Ovary (tissue), 9 donors: ENCODE data around the gene COQ8B. TPM values are rescaled to one million over a fixed set of nuclear protein-coding genes. Genes with fewer than 3 reads are reported as not detected.

Experiments used
- DNase-seq, 5 donors: peaks; one replicate each; pipeline ENCODE4 v3.0.0-alpha.2; 2019 to 2020
- H3K27ac ChIP-seq, 2 donors: fragments of 200-600 bp; one replicate each; pipeline versions ENCODE4 v1.5.1 to v1.8.0; 2019 to 2022
- H3K27me3 ChIP-seq: fragments of 200-600 bp; one replicate; pipeline ENCODE4 v1.8.0; 2022
- H3K36me3 ChIP-seq: fragments of 200-600 bp; sonication (generic); one replicate; pipeline ENCODE4 v1.5.1; 2019
- H3K4me1 ChIP-seq: one replicate; pipeline ENCODE4 v1.8.1; 2013; ENCODE audit warnings: mild to moderate bottlenecking, moderate library complexity; ENCODE audit not compliant: insufficient read depth
- H3K4me3 ChIP-seq: fragments of 200-600 bp; sonication (generic); one replicate; pipeline ENCODE4 v1.5.1; 2017
- H3K9me3 ChIP-seq, 2 donors: fragments of 200-600 bp in 1 of 2; sonication (generic) in 1 of 2; one replicate each; pipeline versions ENCODE4 v1.5.1 to v1.8.1; 2013 to 2019; ENCODE audit warnings: mild to moderate bottlenecking in 1 of 2, moderate library complexity in 1 of 2
- EP300 ChIP-seq: sonication (generic); formaldehyde crosslinking; IDR thresholded peaks from one replicate; pipeline ENCODE4 v1.6.1; 2017; ENCODE audit warnings: antibody characterized with exemption
- POLR2A ChIP-seq: fragments of 450-650 bp; IDR thresholded peaks from one replicate; pipeline ENCODE4 v1.6.1; 2017; ENCODE audit warnings: antibody characterized with exemption, mild to moderate bottlenecking, moderate library complexity
- WGBS, 3 donors: extraction: QIAGEN DNeasy Blood & Tissue Kit in 1 of 3; methylation state at CpG; one replicate each; pipeline versions ENCODE4 v1.1.5 to v1.1.7; 2013 to 2017; 5-methylcytosine and 5-hydroxymethylcytosine counted together
- intact Hi-C, 4 donors: fragments of 100-400 bp; cut with DNase I; formaldehyde crosslinking; loops; one replicate each; pipeline versions ENCODE4 v1.11.0 to v1.15.1; 2022 to 2023
- polyA plus RNA-seq, 2 donors: library from polyadenylated mRNA; stranded (reverse); fragments of 200-250 nt in 1 of 2; fragments of 350-450 nt in 1 of 2; fragmentation: Illumina TruSeq in 1 of 2; extraction: RNeasy Lipid Tissue Mini Kit (QIAGEN cat#74804) in 1 of 2; gene quantifications; one replicate each; pipeline ENCODE4 v1.2.3, GENCODE V29; 2013 to 2014
- total RNA-seq, 7 donors: library from RNA; depleted of rRNA in 2 of 7; stranded (reverse); fragments of >200 nt in 2 of 7; fragmentation: NEBNext Ultra II Directional in 3 of 7; extraction: Animal tissue kit (Norgen Biotek cat#: 25700) in 3 of 7; gene quantifications; one replicate each; pipeline versions ENCODE4 v1.1.0 to v1.2.4, GENCODE V29; 2016 to 2023
- TF ChIP-seq, protein P1 (sequence below), 3 donors: fragments of 450-650 bp in 2 of 3; fragments of 200-600 bp in 1 of 3; IDR thresholded peaks; one replicate each; pipeline versions ENCODE4 v1.5.1 to v1.8.0; 2016 to 2022; ENCODE audit warnings: antibody characterized with exemption in 3 of 3, mild to moderate bottlenecking in 1 of 3
- donor health status: DM: no; HTN: no; CAD: no; lungs with moderate emphysema.
- donor health status: DM: no; HTN: no; CAD: no.
- donor health status: Bipolar disorder and iron deficiency.
- donor health status: DM: yes; HTN: yes; CAD: no.
- donor health status: DM: no; HTN: no; CAD: no.
- donor health status: DM: yes; HTN: yes; CAD: no.

Gene COQ8B
- total and polyA plus RNA-seq, 9 donors, result 8.3 to 51.2 (median 41.5) TPM

DNA sequence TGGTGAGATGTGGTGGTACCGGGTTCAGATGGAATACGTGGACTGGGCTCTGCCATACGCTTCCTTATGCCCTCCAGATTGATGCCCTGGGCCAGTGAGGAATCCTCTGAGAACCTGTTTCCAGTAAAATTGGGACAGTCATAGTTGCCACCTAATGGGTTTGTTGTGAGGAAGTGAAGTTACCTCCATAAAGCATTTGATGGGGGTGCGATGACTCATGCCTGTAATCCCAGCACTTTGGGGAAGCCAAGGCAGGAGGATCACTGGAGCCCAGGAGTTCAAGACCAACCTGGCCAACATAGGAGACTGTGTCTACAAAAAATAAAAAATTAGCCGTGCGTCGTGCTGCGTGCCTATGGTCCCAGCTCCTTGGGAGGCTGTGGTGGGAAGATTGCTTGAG lies 39.1 kb upstream of the COQ8B start:
- DNase-seq, result no peak
- Histone ChIP-seq H3K4me3 (no peak overlapping the region), H3K36me3 (no peaks in the 10 kb centered on the region), H3K27me3 (no peaks in the 10 kb centered on the region), H3K4me1 (peaks cover 13% of the 10 kb centered on the region), H3K27ac (no peak overlapping the region), H3K9me3 (no peaks in the 10 kb centered on the region)
- intact Hi-C loops, result no loop called here
- no peak for TF ChIP-seq EP300
- TF ChIP-seq, protein P1, sequence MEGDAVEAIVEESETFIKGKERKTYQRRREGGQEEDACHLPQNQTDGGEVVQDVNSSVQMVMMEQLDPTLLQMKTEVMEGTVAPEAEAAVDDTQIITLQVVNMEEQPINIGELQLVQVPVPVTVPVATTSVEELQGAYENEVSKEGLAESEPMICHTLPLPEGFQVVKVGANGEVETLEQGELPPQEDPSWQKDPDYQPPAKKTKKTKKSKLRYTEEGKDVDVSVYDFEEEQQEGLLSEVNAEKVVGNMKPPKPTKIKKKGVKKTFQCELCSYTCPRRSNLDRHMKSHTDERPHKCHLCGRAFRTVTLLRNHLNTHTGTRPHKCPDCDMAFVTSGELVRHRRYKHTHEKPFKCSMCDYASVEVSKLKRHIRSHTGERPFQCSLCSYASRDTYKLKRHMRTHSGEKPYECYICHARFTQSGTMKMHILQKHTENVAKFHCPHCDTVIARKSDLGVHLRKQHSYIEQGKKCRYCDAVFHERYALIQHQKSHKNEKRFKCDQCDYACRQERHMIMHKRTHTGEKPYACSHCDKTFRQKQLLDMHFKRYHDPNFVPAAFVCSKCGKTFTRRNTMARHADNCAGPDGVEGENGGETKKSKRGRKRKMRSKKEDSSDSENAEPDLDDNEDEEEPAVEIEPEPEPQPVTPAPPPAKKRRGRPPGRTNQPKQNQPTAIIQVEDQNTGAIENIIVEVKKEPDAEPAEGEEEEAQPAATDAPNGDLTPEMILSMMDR (IDR thresholded peaks at IDR 0.05), result no peak
- TF ChIP-seq POLR2A, result no peak
- 92 to 95% (median 93%) methylated on average over 8 of the region's 8 CpGs for WGBS, 3 donors

DNA sequence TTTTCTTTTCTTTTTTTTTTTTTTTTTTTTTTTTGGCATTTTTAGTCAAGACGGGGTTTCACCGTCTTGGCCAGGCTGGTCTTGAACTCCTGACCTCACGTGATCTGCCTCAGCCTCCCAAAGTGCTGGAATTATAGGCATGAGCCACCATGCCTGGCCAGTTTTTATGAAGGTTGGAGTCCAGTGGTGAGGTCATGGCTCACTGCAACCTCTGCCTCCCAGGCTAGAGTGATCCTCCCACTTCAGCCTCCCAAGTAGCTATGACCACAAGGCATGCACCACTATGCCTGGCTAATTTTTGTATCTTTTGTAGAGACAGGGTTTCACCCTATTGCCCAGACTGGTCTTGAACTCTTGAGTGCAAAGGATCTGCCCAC lies 38.5 kb upstream of the COQ8B start:
- Histone ChIP-seq H3K4me3 (no peak overlapping the region), H3K27ac (no peak overlapping the region), H3K36me3 (no peaks in the 10 kb centered on the region), H3K27me3 (no peaks in the 10 kb centered on the region), H3K9me3 (no peaks in the 10 kb centered on the region), H3K4me1 (peaks cover 13% of the 10 kb centered on the region)
- TF ChIP-seq EP300 (no peak), POLR2A (no peak)
- TF ChIP-seq, protein P1 (IDR thresholded peaks at IDR 0.05), result no peak
- intact Hi-C loops, result no loop called here
- no peak for DNase-seq
- 67 to 84% (median 74%) methylated on average over 3 of the region's 3 CpGs for WGBS, 3 donors

DNA sequence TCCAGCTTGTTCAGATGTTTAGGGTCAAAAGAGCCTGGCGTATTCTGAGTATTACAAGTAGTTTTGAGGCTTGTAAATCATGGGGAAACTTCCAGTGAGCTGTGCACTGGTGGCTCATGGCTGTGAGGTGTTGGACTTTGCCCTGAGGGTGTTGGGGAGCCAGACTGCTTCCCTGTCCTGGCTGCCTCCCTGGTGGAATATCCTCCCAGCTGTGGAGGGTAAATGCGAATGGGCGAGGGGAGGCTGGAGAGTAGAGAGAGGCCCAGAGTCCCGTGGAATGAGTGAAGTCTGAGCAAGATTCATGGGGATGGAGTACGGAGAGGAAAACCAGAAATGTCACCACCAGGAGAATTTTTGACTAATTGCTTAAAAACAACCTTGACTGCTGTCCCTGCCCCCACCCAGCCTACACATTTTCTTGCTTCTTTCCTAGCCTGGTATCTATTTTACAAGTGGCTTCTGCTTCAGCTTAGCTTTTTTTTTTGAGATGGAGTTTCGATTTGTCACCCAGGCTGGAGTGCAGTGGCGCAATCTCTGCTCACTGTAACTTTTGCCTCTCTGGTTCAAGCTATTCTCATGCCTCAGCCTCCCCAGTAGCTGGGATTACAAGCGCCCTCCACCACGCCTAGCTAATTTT lies 38.0 kb upstream of the COQ8B start:
- Histone ChIP-seq H3K9me3 (no peaks in the 10 kb centered on the region), H3K4me3 (no peak overlapping the region), H3K27me3 (no peaks in the 10 kb centered on the region), H3K27ac (no peak overlapping the region), H3K4me1 (peaks cover 15% of the 10 kb centered on the region), H3K36me3 (no peaks in the 10 kb centered on the region)
- WGBS, 3 donors, result 72 to 77% (median 73%) methylated on average over 9 of the region's 9 CpGs
- no peak for DNase-seq
- intact Hi-C loops, result loop anchor here in 1 of 4 donors (5.0 kb wide), 1 partner anchor 48 kb away; no protein-coding TSS in a partner anchor
- TF ChIP-seq, protein P1 (IDR thresholded peaks at IDR 0.05), result no peak
- TF ChIP-seq EP300 (no peak), POLR2A (no peak)

DNA sequence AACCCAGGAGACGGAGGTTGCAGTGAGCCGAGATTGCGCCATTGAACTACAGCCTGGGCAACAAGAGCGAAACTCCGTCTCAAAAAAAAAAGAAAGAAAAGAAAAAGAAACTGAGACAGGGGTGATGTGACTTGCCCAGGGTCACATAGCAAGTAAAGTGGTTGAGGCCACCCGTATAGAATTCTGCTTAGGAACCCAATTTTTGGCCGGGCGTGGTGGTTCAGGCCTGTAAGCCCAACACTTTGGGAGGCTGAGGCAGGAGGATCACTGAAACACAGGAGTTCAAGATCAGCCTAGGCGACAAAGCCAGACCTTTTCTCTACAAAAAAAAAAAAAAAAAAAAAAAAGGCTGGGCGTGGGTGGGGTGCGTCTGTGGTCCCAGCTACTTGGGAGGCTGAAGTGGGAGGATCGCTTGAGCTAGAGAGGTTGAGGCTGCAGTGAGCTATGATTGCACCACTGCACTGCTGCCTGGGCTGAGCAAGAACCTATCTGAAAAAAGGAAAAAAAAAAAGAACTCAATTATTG lies 35.6 kb upstream of the COQ8B start:
- TF ChIP-seq POLR2A, result no peak
- TF ChIP-seq EP300, result no peak
- TF ChIP-seq, protein P1 (IDR thresholded peaks at IDR 0.05), result no peak
- Histone ChIP-seq H3K27ac (no peak overlapping the region), H3K27me3 (no peaks in the 10 kb centered on the region), H3K9me3 (no peaks in the 10 kb centered on the region), H3K36me3 (no peaks in the 10 kb centered on the region), H3K4me3 (peak overlapping the region; percentile 53), H3K4me1 (peaks cover 18% of the 10 kb centered on the region)
- 59 to 71% (median 69%) methylated on average over 12 of the region's 12 CpGs for WGBS, 3 donors
- no peak for DNase-seq
- intact Hi-C loops, result loop anchor here in 1 of 4 donors (5.0 kb wide), 1 partner anchor 50 kb away; no protein-coding TSS in a partner anchor
